Activated naive CD8-positive, alpha-beta T cell treated with anti-CD3 and anti-CD28 coated beads for 36 hours (primary cell): ENCODE measurements around the gene TOMM20. TPM values are rescaled to one million over a fixed set of nuclear protein-coding genes. Genes with fewer than 3 reads are reported as not detected.
"Not testable (repeated sequence)": the region's sequence is repeated elsewhere in the genome, so short reads cannot be mapped to it uniquely, and the experiment has no call there.

ENCODE experiments used
- DNase-seq: peaks from one replicate; pipeline ENCODE4 v3.0.0; 2021
- H3K27ac Mint-ChIP-seq: one replicate; pipeline ENCODE4 v1.8.0; 2022; ENCODE audit warnings: mild to moderate bottlenecking, moderate library complexity, mixed read lengths
- H3K27me3 Mint-ChIP-seq: one replicate; pipeline ENCODE4 v1.8.0; 2022; ENCODE audit warnings: mild to moderate bottlenecking, mixed read lengths
- H3K36me3 Mint-ChIP-seq: one replicate; pipeline ENCODE4 v1.8.0; 2021; ENCODE audit warnings: mild to moderate bottlenecking, mixed read lengths
- H3K4me1 Mint-ChIP-seq: one replicate; pipeline ENCODE4 v1.8.0; 2021; ENCODE audit warnings: mixed read lengths
- H3K4me3 Mint-ChIP-seq: one replicate; pipeline ENCODE4 v1.8.0; 2022; ENCODE audit warnings: mild to moderate bottlenecking, moderate library complexity, mixed read lengths
- H3K9me3 Mint-ChIP-seq: one replicate; pipeline ENCODE4 v1.8.0; 2022; ENCODE audit warnings: mixed read lengths
- total RNA-seq, 2 experiments: library from RNA; stranded (reverse); gene quantifications; one replicate each; pipeline ENCODE4 v1.2.3, GENCODE V29; 2021

The TOMM20 gene
- total RNA-seq, 2 experiments from 2014 or later: 131 to 150 TPM

DNA sequence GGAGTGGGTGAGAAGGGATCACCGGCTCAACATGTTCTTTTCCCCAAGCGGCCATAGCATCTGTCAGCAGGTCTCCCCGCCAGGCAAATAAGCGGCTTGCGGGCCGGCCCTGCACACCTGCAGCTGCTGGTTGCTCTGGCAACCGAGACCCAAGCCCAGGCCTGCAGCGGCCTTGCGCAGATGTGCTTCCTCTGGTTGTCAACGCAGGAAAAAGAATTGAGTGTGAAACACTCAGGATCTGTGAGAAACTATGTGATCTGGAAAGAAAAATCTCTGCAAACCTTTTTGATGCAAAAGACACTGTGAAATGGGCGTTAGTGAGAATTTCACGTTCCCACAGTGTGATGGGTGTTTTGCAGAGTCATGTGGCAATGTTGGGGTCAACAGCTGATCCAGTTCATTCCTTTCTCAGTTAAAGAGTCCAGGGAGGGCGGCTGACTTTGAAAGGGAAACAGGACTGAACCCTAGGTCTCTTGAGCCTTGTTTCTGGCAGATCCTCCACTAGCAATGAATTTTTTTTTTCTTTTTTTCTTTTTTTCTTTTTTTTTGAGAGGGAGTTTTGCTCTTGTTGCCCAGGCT is 28.4 kb downstream of the TOMM20 start:
- Mint-ChIP-seq H3K27ac (no peak overlapping the region), H3K4me1 (peaks cover 23% of the 10 kb centered on the region), H3K4me3 (no peak overlapping the region)

GRCh38 chr1:235098991-235099390 is 29.6 kb downstream of the TOMM20 start:
- Mint-ChIP-seq H3K4me3 (no peak overlapping the region), H3K27me3 (peaks cover 16% of the 10 kb centered on the region), H3K9me3 (no peaks in the 10 kb centered on the region), H3K4me1 (peaks cover 14% of the 10 kb centered on the region), H3K36me3 (peaks cover 4% of the 10 kb centered on the region), H3K27ac (no peak overlapping the region)
- no peak for DNase-seq

More for the DNA sequence above, 28.4 kb downstream of the TOMM20 start:
- no peaks in the 10 kb centered on the region for H3K9me3 Mint-ChIP-seq
- H3K36me3 Mint-ChIP-seq: peaks cover 11% of the 10 kb centered on the region
- peaks cover 16% of the 10 kb centered on the region for H3K27me3 Mint-ChIP-seq
- DNase-seq: no peak

- no peak overlapping the region for H3K27ac Mint-ChIP-seq
- H3K36me3 Mint-ChIP-seq: peaks cover 2% of the 10 kb centered on the region
- H3K4me1 Mint-ChIP-seq: peaks cover 14% of the 10 kb centered on the region
- peaks cover 19% of the 10 kb centered on the region for H3K27me3 Mint-ChIP-seq
- no peak overlapping the region for H3K4me3 Mint-ChIP-seq
- DNase-seq: no peak
- no peaks in the 10 kb centered on the region for H3K9me3 Mint-ChIP-seq
Measured at GRCh38 chr1:235098547-235098946, 30.1 kb downstream of the TOMM20 start.

GRCh38 chr1:235097501-235097900 is 31.1 kb downstream of the TOMM20 start:
- not testable (repeated sequence) for H3K4me3 Mint-ChIP-seq, H3K27ac Mint-ChIP-seq, DNase-seq, H3K36me3 Mint-ChIP-seq, H3K9me3 Mint-ChIP-seq
- H3K27me3 Mint-ChIP-seq: peaks cover 20% of the 10 kb centered on the region
- peaks cover 12% of the 10 kb centered on the region for H3K4me1 Mint-ChIP-seq

DNA sequence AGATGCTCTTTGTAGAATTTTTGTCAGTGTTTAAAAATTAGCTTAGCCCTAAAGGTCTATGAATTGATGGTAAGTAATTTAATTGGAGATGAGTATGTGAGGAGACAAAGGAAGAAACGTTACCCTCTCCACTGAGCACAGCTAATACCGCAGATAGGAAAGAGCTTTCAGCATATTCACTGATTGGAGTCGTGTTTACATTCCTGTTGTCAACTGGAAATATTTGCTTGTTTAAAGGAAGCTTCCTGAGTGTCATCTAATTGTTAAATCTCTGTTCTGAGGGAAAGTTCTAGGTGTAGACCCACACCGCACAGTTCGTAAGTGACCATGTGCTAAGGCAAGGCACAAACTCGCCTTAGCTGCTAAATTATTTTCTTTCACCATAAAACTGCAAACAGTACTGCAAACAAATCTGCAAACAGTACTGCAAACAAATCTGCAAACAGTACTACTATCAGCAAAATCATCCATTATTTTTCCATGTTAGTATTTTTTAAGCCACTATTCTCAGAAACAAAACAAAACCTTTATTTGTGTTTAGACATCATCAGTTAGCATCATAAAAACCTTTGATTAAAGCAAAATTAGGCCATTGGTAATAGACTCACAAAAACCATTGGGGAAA is 32.6 kb downstream of the TOMM20 start:
- Mint-ChIP-seq H3K27me3 (peaks cover 12% of the 10 kb centered on the region), H3K4me3 (no peak overlapping the region), H3K27ac (no peak overlapping the region), H3K4me1 (peaks cover 7% of the 10 kb centered on the region), H3K9me3 (no peaks in the 10 kb centered on the region), H3K36me3 (peaks cover 2% of the 10 kb centered on the region)
- DNase-seq: no peak

- peaks cover 7% of the 10 kb centered on the region for H3K4me1 Mint-ChIP-seq
- no peak overlapping the region for H3K27ac Mint-ChIP-seq
- peak overlapping the region; percentile 42 for H3K4me3 Mint-ChIP-seq
- H3K9me3 Mint-ChIP-seq: no peaks in the 10 kb centered on the region
- peak; percentile 79 for DNase-seq
- peaks cover 2% of the 10 kb centered on the region for H3K36me3 Mint-ChIP-seq
- peaks cover 3% of the 10 kb centered on the region for H3K27me3 Mint-ChIP-seq
Measured at GRCh38 chr1:235093696-235094592, 34.7 kb downstream of the TOMM20 start.

DNA sequence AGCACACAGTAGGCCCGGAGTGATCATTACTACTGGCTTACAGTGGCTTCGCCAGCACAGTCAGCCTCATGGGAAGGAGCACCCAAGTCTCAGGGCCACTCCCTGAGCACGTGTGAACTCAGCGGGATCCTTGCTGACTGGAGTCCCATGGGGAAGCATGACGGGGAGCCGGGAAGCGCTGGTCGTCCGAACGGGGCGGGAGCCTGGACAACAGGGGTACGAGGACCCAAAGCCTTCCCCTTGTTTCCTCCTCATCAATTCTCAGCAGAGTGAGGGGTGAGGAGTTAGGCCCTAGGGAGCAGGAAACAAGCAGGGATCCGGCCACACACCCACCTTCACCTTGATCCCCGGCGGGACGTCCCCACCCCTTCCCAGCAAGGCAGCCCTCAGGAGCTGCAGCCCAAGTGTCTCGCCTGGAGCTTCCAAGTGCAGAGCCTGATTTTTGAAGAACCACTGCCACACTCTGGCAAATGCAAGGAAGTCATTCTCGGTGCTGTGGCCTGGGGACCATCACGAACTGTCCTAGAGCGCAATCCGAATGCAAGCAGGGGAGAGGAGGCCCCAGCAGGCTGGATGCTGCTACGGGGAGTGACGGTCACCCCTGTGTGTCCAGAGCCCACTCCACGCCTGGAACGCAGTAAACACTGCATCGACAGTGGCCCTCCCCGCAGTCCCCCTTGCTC is 35.5 kb downstream of the TOMM20 start:
- Mint-ChIP-seq H3K27me3 (peaks cover 3% of the 10 kb centered on the region), H3K4me1 (peaks cover 7% of the 10 kb centered on the region), H3K36me3 (peaks cover 2% of the 10 kb centered on the region), H3K27ac (no peak overlapping the region), H3K4me3 (no peak overlapping the region), H3K9me3 (no peaks in the 10 kb centered on the region)
- no peak for DNase-seq

DNA sequence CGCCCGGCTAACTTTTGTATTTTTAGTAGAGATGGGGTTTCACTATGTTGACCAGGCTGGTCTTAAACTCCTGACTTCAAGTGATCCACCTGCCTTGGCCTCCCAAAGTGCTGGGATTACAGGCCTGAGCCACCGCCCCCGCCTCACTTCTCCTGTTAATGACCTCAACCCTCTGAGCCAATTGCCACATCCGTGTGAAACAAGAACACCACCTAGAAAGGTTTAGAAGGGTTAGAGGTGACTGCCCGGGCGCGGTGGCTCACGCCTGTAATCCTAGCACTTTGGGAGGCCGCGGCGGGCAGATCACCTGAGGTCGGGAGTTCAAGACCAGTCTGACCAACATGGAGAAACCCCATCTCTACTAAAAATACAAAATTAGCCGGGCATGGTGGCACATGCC is 36.2 kb downstream of the TOMM20 start:
- H3K36me3 Mint-ChIP-seq, H3K27ac Mint-ChIP-seq, H3K9me3 Mint-ChIP-seq, H3K4me3 Mint-ChIP-seq, H3K4me1 Mint-ChIP-seq, DNase-seq, H3K27me3 Mint-ChIP-seq: not testable (repeated sequence)

DNA sequence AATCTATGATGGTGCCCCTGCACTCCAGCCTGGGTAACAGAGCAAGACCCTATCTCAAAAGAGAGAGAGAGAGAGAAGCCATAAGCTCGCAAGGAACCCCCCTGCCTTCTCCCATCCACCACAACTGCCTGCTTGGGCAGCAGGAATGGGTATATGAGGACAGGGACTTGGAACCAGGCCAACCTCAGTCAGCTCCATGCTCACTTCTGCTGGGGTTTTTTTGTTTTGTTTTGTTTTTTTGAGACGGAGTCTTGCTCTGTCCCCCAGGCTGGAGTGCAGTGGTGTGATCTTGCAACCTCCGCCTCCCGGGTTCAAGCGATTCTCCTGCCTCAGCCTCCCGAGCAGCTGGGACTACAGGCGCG is 36.6 kb downstream of the TOMM20 start:
- H3K4me3 Mint-ChIP-seq, H3K36me3 Mint-ChIP-seq, H3K9me3 Mint-ChIP-seq, DNase-seq, H3K4me1 Mint-ChIP-seq, H3K27ac Mint-ChIP-seq, H3K27me3 Mint-ChIP-seq: not testable (repeated sequence)

DNA sequence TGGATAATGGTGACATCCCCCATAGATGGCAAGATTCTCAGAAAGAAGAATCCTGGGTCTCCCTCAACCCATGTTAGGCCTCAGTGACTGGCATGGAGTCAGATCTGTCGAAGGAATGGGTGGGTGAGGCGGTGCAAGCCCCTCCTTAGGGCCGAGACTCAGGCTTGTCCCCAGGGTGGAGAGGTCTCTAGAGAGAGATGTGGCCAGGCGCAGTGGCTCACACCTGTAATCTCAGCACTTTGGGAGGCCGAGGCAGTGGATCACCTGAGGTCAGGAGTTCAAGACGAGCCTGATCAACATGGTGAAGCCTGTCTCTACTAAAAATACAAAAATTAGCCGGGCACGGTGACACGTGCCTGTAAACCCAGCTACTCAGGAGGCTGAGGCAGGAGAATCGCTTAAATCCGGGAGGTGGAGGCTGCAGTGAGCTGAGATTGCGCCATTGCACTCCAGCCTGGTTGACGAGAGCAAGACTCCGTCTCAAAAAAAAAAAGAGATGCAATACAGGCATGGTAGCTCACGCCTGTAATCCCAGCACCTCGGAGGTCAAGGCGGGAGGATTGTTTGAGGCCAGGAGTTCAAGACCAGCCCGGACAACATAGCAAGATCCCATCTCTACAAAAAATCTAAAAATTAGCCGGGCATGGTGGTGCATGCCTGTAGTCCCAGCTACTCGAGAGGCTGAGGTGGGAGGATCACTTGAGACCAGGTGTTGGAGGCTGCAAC is 37.2 kb downstream of the TOMM20 start:
- not testable (repeated sequence) for H3K36me3 Mint-ChIP-seq, H3K27ac Mint-ChIP-seq, H3K27me3 Mint-ChIP-seq, H3K4me1 Mint-ChIP-seq, DNase-seq, H3K4me3 Mint-ChIP-seq, H3K9me3 Mint-ChIP-seq

- Mint-ChIP-seq H3K9me3 (no peaks in the 10 kb centered on the region), H3K27me3 (peaks cover 3% of the 10 kb centered on the region), H3K36me3 (peaks cover 2% of the 10 kb centered on the region), H3K27ac (no peak overlapping the region), H3K4me3 (no peak overlapping the region), H3K4me1 (peaks cover 7% of the 10 kb centered on the region)
- DNase-seq: no peak
Measured at GRCh38 chr1:235090406-235091069, 38.1 kb downstream of the TOMM20 start.

DNA sequence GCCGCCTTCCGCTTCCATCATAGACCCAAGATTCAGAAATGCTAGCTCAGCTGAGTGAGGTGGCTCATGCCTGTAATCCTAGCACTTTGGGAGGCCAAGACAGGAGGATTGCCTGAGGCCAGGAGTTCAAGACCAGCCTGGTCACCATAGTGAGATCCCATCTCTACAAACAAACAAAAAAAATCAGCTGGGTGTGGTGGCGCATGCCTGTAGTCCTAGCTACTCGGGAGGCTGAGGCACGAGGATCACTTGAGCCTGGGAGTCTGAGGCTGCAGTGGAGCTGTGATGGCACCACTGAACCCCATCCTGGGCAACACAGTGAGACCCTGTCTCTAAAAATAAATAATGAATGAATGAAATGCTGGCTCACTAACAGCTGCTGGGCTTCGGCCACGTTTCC is 39.7 kb downstream of the TOMM20 start:
- Mint-ChIP-seq H3K4me3 (no peak overlapping the region), H3K4me1 (peaks cover 7% of the 10 kb centered on the region), H3K9me3 (no peaks in the 10 kb centered on the region), H3K27ac (no peak overlapping the region), H3K27me3 (peaks cover 3% of the 10 kb centered on the region), H3K36me3 (peaks cover under 1% of the 10 kb centered on the region)
- DNase-seq: no peak

DNA sequence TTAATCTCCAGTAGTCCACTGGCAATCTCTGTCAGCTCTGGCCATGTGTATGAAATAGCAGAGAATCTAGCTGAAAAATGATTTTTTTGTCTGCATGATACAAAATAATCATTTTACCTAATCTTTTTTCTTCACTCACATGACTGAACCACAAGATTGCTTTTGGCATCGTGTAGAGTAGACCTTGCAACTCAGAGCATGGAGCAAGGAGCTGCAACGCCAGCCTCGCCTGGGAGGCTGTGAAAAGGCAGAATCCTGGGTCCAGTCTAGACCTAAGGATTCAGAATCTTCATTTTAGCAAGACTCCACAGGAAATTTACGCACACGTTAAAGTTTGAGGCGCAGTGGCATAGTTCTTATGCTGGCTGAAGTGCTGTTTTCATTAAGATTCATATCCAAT is 40.2 kb downstream of the TOMM20 start:
- H3K4me1 Mint-ChIP-seq: peaks cover 7% of the 10 kb centered on the region
- H3K27me3 Mint-ChIP-seq: no peaks in the 10 kb centered on the region
- no peak for DNase-seq
- H3K9me3 Mint-ChIP-seq: no peaks in the 10 kb centered on the region
- no peak overlapping the region for H3K4me3 Mint-ChIP-seq
- no peak overlapping the region for H3K27ac Mint-ChIP-seq
- no peaks in the 10 kb centered on the region for H3K36me3 Mint-ChIP-seq

GRCh38 chr1:235087906-235088305 is 40.7 kb downstream of the TOMM20 start:
- H3K27ac Mint-ChIP-seq: no peak overlapping the region
- H3K36me3 Mint-ChIP-seq: no peaks in the 10 kb centered on the region
- no peaks in the 10 kb centered on the region for H3K9me3 Mint-ChIP-seq
- DNase-seq: no peak
- H3K4me1 Mint-ChIP-seq: peaks cover 13% of the 10 kb centered on the region
- H3K4me3 Mint-ChIP-seq: no peak overlapping the region
- no peaks in the 10 kb centered on the region for H3K27me3 Mint-ChIP-seq
